ENCODE results near the gene RYR1.
"Not testable (repeated sequence)": the region's sequence is repeated elsewhere in the genome, so short reads cannot be mapped to it uniquely, and the experiment has no call there.

The RYR1 gene

GRCh38 chr19:38464421-38465082 is 31.1 kb downstream of the RYR1 start:
- no peak for TF ChIP-seq ZFX (IDR thresholded peaks at IDR 0.05)
- TF ChIP-seq CTCF (conservative IDR thresholded peaks at IDR 0.05) = no peak
- no peak overlapping the region for H3K27ac ChIP-seq

GRCh38 chr19:38466050-38466449 is 32.6 kb downstream of the RYR1 start:
- no peak for TF ChIP-seq ZFX (IDR thresholded peaks at IDR 0.05)
- TF ChIP-seq CTCF (conservative IDR thresholded peaks at IDR 0.05) = no peak
- H3K27ac ChIP-seq = no peak overlapping the region

- H3K27ac ChIP-seq = no peak overlapping the region
- no peak for TF ChIP-seq ZFX (IDR thresholded peaks at IDR 0.05)
- TF ChIP-seq CTCF (conservative IDR thresholded peaks at IDR 0.05) = no peak
Observed at GRCh38 chr19:38467541-38468525, 34.3 kb downstream of the RYR1 start.

- TF ChIP-seq CTCF (conservative IDR thresholded peaks at IDR 0.05) (no peak), ZFX (IDR thresholded peaks at IDR 0.05) (no peak)
- no peak overlapping the region for H3K27ac ChIP-seq
Observed at GRCh38 chr19:38469151-38469550, 35.7 kb downstream of the RYR1 start.

- no peak overlapping the region for H3K27ac ChIP-seq
- TF ChIP-seq ZFX (IDR thresholded peaks at IDR 0.05) = no peak
- no peak for TF ChIP-seq CTCF (conservative IDR thresholded peaks at IDR 0.05)
Observed at GRCh38 chr19:38470788-38471480, 37.4 kb downstream of the RYR1 start.

- not testable (repeated sequence) for H3K27ac ChIP-seq
Observed at GRCh38 chr19:38472725-38473124, 39.2 kb downstream of the RYR1 start.

- no peak for TF ChIP-seq ZFX (IDR thresholded peaks at IDR 0.05)
- no peak for TF ChIP-seq CTCF (conservative IDR thresholded peaks at IDR 0.05)
- H3K27ac ChIP-seq = no peak overlapping the region
Observed at GRCh38 chr19:38473201-38473600, 39.7 kb downstream of the RYR1 start.

Measured in C4-2B (cell line).